NCI-H2081 (cell line): ENCODE measurements around the gene SLC44A2.
A peak's percentile ranks its signal among the peaks of the same experiment; 100 is the strongest.

Experiments
- DNase-seq, 2 experiments: peaks; one replicate each; lab custom pipeline; 2025; lab: John Stamatoyannopoulos, UW

Gene SLC44A2

GRCh38 chr19:10682397-10683063 lies 57.2 kb downstream of the SLC44A2 start:
- DNase-seq: no peak

GRCh38 chr19:10683064-10683426 lies 57.7 kb downstream of the SLC44A2 start:
- DNase-seq: no peak

- DNase-seq: no peak
Measured at GRCh38 chr19:10683582-10683981, 58.2 kb downstream of the SLC44A2 start.

- DNase-seq: no peak
Measured at GRCh38 chr19:10685210-10685609, 59.9 kb downstream of the SLC44A2 start.

GRCh38 chr19:10686193-10686592 lies 60.8 kb downstream of the SLC44A2 start:
- no peak for DNase-seq

- peak in 1 of 2 experiments; percentile 24 for DNase-seq
Measured at GRCh38 chr19:10686661-10687517, 61.5 kb downstream of the SLC44A2 start.

GRCh38 chr19:10687518-10688288 lies 62.4 kb downstream of the SLC44A2 start:
- DNase-seq: no peak

- DNase-seq: no peak
Measured at GRCh38 chr19:10688545-10689280, 63.4 kb downstream of the SLC44A2 start.

- DNase-seq: no peak
Measured at GRCh38 chr19:10690341-10690781, 65.0 kb downstream of the SLC44A2 start.

GRCh38 chr19:10691178-10691881 lies 66.0 kb downstream of the SLC44A2 start:
- DNase-seq: no peak

GRCh38 chr19:10691883-10692282 lies 66.5 kb downstream of the SLC44A2 start:
- no peak for DNase-seq

- DNase-seq: no peak
Measured at GRCh38 chr19:10692673-10693264, 67.4 kb downstream of the SLC44A2 start.
